ENCODE measurements around the gene PSKH1. TPM values are rescaled to one million over a fixed set of nuclear protein-coding genes. Genes with fewer than 3 reads are reported as not detected.

PSKH1 gene
- total and polyA plus RNA-seq, 9 of the 15 experiments (the other 6 are each of a cell fraction or from before 2014, with no cell fraction given): 0.96 to 20.9 (median 9.4) TPM

- no peak for TF ChIP-seq SPI1 (IDR thresholded peaks at IDR 0.05; ENCODE audit: borderline replicate concordance, low read depth, low read length)
- no peak for TF ChIP-seq NFIC (IDR thresholded peaks at IDR 0.05)
- no peak for TF ChIP-seq CBFB (CRISPR knock-in tag; IDR thresholded peaks at IDR 0.05)
- TF ChIP-seq CXXC5 (CRISPR knock-in tag; IDR thresholded peaks at IDR 0.05): 0 out of 2 replicates have a peak, but pooled peaks have one; percentile 11
- TF ChIP-seq SMARCB1 (IDR thresholded peaks at IDR 0.05; ENCODE audit: insufficient read length, low read depth): no peak
- TF ChIP-seq, protein P1, sequence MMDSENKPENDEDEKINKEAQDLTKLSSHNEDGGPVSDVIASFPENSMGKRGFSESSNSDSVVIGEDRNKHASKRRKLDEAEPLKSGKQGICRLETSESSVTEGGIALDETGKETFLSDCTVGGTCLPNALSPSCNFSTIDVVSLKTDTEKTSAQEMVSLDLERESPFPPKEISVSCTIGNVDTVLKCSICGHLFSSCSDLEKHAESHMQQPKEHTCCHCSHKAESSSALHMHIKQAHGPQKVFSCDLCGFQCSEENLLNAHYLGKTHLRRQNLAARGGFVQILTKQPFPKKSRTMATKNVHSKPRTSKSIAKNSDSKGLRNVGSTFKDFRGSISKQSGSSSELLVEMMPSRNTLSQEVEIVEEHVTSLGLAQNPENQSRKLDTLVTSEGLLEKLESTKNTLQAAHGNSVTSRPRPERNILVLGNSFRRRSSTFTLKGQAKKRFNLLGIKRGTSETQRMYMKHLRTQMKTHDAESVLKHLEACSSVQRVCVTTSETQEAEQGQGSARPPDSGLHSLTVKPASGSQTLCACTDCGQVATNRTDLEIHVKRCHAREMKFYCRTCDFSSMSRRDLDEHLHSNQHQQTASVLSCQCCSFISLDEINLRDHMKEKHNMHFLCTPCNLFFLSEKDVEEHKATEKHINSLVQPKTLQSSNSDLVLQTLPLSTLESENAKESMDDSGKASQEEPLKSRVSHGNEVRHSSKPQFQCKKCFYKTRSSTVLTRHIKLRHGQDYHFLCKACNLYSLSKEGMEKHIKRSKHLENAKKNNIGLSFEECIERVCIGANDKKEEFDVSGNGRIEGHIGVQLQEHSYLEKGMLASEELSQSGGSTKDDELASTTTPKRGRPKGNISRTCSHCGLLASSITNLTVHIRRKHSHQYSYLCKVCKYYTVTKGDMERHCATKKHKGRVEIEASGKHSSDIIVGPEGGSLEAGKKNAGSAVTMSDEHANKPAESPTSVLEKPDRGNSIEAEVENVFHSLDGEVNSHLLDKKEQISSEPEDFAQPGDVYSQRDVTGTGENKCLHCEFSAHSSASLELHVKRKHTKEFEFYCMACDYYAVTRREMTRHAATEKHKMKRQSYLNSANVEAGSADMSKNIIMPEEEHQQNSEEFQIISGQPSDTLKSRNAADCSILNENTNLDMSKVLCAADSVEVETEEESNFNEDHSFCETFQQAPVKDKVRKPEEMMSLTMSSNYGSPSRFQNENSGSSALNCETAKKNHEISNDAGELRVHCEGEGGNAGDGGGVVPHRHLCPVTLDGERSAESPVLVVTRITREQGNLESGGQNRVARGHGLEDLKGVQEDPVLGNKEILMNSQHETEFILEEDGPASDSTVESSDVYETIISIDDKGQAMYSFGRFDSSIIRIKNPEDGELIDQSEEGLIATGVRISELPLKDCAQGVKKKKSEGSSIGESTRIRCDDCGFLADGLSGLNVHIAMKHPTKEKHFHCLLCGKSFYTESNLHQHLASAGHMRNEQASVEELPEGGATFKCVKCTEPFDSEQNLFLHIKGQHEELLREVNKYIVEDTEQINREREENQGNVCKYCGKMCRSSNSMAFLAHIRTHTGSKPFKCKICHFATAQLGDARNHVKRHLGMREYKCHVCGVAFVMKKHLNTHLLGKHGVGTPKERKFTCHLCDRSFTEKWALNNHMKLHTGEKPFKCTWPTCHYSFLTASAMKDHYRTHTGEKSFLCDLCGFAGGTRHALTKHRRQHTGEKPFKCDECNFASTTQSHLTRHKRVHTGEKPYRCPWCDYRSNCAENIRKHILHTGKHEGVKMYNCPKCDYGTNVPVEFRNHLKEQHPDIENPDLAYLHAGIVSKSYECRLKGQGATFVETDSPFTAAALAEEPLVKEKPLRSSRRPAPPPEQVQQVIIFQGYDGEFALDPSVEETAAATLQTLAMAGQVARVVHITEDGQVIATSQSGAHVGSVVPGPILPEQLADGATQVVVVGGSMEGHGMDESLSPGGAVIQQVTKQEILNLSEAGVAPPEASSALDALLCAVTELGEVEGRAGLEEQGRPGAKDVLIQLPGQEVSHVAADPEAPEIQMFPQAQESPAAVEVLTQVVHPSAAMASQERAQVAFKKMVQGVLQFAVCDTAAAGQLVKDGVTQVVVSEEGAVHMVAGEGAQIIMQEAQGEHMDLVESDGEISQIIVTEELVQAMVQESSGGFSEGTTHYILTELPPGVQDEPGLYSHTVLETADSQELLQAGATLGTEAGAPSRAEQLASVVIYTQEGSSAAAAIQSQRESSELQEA (IDR thresholded peaks at IDR 0.05; ENCODE audit: low read depth): no peak
- TF ChIP-seq IRF2 (CRISPR knock-in tag; IDR thresholded peaks at IDR 0.05): no peak
- TF ChIP-seq HES1 (IDR thresholded peaks at IDR 0.05; ENCODE audit: low read depth): no peak
- TF ChIP-seq CEBPG (CRISPR knock-in tag; IDR thresholded peaks at IDR 0.05): no peak
- TF ChIP-seq CEBPG (tag; conservative IDR thresholded peaks at IDR 0.05 in 1 of 2, IDR thresholded peaks at IDR 0.05 in 1 of 2): no peak
- no peak for TF ChIP-seq HNRNPK (IDR thresholded peaks at IDR 0.05; ENCODE audit: low read depth, low read length, poor library complexity, severe bottlenecking)
- TF ChIP-seq KHSRP (IDR thresholded peaks at IDR 0.05): no peak
- 0 out of 2 replicates have a peak, but pooled peaks have one; percentile 15 for TF ChIP-seq RBFOX2 (IDR thresholded peaks at IDR 0.05; ENCODE audit: low read depth, low read length)
- no peak for TF ChIP-seq ZHX1 (conservative IDR thresholded peaks at IDR 0.05; ENCODE audit: low read length)
- TF ChIP-seq RB1 (IDR thresholded peaks at IDR 0.05; ENCODE audit: low read depth): peak; percentile 80; the same call in 1 of the 2 replicates
- TF ChIP-seq CBFA2T3 (IDR thresholded peaks at IDR 0.05): no peak
- no peak for TF ChIP-seq CBX2 (IDR thresholded peaks at IDR 0.05; ENCODE audit: insufficient read depth, low read length, poor library complexity, severe bottlenecking)
Observed at GRCh38 chr16:67928561-67929364, 35.7 kb downstream of the PSKH1 start (continued).
